Progenitor cell of endocrine pancreas (in vitro differentiated cells): Measurements from ENCODE around the gene MIS12. TPM values are rescaled to one million over a fixed set of nuclear protein-coding genes. Genes with fewer than 3 reads are reported as not detected.

Source experiments
- DNase-seq: peaks from one replicate; pipeline ENCODE4 v3.0.0; 2021; ENCODE audit warnings: low spot score; ENCODE audit not compliant: unreplicated experiment
- H3K27ac Mint-ChIP-seq: 2 replicates; pipeline ENCODE4 v1.8.0; 2021; ENCODE audit warnings: mild to moderate bottlenecking, moderate library complexity, mixed read lengths
- H3K27me3 Mint-ChIP-seq: 2 replicates; pipeline ENCODE4 v1.8.0; 2021; ENCODE audit warnings: mixed read lengths
- H3K36me3 Mint-ChIP-seq: 2 replicates; pipeline ENCODE4 v1.8.0; 2022; ENCODE audit warnings: mixed read lengths; ENCODE audit not compliant: insufficient read depth
- H3K4me1 Mint-ChIP-seq: 2 replicates; pipeline ENCODE4 v1.8.0; 2021; ENCODE audit warnings: low read depth, mixed read lengths
- H3K4me3 Mint-ChIP-seq: 2 replicates; pipeline ENCODE4 v1.8.0; 2021; ENCODE audit warnings: low read depth, mild to moderate bottlenecking, moderate library complexity, mixed read lengths
- H3K9me3 Mint-ChIP-seq: 2 replicates; pipeline ENCODE4 v1.8.0; 2021; ENCODE audit warnings: low read depth, mixed read lengths
- total RNA-seq: library from RNA; stranded (reverse); gene quantifications from 2 replicates; pipeline ENCODE4 v1.2.1, GENCODE V29; 2021
- TF ChIP-seq, protein P1 (sequence below): fragments of 200-600 bp; sonication (generic); IDR thresholded peaks from one replicate; pipeline ENCODE4 v1.5.0; 2021; ENCODE audit warnings: antibody characterized with exemption, mild to moderate bottlenecking; ENCODE audit not compliant: unreplicated experiment

MIS12 gene
- total RNA-seq, 1 donor from 2014 or later = 27.4 TPM

DNA sequence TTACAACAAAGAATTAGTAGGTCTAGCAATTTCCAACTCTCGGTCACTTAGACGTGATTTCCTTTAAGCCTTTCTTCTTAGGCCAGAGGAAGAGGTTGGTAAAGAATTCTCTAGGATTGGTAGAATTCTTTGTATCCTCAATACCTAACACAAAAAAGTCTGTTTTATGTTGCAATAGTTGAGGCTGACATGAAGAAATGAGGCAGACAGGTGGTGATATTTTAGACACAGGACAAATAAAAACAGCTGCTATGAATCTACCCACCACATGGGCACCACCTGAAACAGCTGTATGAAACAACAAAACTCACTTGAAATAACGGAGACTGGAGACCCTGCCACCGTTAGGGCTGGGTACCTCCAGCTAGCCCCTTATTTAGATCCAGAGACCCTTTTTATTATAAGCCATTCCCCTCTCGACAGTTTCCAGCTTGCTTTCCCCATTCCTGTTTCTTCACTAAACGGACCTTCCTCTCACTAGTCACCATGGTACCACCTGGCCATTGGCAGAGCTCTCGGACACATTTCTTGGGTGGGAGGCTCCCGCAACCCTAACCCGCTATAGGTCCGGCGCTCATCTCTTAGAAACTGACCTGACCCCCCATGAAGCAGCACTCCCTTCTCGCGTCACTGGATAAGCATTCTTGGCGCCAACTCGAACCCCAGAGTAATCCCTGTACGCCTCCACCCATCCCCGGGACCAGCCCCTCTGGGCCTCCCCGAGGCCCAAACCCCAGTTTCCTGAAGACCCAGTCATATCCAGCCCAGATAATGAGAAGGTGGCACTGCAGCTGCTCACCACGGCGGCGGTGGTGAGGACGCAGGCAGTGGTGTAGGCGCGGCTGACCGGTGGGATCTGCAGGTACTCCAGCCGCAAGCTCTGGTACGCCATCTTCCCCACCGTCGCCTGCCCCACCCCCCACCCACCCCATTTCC, 828 bp upstream of the MIS12 start, which contains the start of gene DERL2:
Gene DERL2 (minus strand): TSS at position 909 of the 936 bp plus-strand sequence. CDS start 17 bp downstream, at position 892.
- Mint-ChIP-seq H3K27me3 (no peaks in the 10 kb centered on the region), H3K4me3 (peak within 1 kb of the TSS; percentile 99), H3K4me1 (peaks cover 27% of the 10 kb centered on the region), H3K27ac (peak within 1 kb of the TSS; percentile 100), H3K9me3 (no peaks in the 10 kb centered on the region), H3K36me3 (peaks cover 29% of the 10 kb centered on the region)
- no peak for DNase-seq
- TF ChIP-seq, protein P1, sequence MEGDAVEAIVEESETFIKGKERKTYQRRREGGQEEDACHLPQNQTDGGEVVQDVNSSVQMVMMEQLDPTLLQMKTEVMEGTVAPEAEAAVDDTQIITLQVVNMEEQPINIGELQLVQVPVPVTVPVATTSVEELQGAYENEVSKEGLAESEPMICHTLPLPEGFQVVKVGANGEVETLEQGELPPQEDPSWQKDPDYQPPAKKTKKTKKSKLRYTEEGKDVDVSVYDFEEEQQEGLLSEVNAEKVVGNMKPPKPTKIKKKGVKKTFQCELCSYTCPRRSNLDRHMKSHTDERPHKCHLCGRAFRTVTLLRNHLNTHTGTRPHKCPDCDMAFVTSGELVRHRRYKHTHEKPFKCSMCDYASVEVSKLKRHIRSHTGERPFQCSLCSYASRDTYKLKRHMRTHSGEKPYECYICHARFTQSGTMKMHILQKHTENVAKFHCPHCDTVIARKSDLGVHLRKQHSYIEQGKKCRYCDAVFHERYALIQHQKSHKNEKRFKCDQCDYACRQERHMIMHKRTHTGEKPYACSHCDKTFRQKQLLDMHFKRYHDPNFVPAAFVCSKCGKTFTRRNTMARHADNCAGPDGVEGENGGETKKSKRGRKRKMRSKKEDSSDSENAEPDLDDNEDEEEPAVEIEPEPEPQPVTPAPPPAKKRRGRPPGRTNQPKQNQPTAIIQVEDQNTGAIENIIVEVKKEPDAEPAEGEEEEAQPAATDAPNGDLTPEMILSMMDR = no peak

DNA sequence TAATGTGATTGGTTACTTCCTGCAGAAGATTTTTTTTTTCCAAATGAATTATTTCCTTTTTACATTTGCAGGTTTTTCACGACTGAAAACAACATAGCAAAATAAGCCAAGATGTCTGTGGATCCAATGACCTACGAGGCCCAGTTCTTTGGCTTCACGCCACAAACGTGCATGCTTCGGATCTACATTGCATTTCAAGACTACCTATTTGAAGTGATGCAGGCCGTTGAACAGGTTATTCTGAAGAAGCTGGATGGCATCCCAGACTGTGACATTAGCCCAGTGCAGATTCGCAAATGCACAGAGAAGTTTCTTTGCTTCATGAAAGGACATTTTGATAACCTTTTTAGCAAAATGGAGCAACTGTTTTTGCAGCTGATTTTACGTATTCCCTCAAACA, 2.4 kb downstream of the MIS12 start:
- no peak overlapping the region for H3K27ac Mint-ChIP-seq
- no peak for DNase-seq
- peak overlapping the region; percentile 67 for H3K4me3 Mint-ChIP-seq
- peaks cover 21% of the 10 kb centered on the region for H3K36me3 Mint-ChIP-seq
- peaks cover 4% of the 10 kb centered on the region for H3K27me3 Mint-ChIP-seq
- no peaks in the 10 kb centered on the region for H3K9me3 Mint-ChIP-seq
- peaks cover 27% of the 10 kb centered on the region for H3K4me1 Mint-ChIP-seq
- TF ChIP-seq, protein P1 = no peak

DNA sequence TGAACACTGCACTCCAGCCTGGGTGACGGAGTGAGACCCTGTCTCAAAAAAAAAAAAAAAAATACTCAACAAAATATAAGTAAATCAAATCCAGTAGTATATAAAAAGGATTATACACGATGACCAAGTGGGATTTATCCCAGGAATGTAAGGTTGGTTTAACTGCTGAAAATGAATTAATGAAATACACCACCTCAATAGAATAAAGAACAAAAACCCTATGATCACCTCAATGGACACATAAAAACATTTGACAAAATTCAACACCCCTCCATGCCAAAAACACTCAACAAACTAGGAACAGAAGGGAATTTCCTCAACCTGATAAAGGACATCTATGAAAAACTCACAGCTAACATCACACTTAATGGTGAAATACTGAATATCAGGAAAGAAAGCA, 6.6 kb downstream of the MIS12 start:
- H3K27ac Mint-ChIP-seq = no peak overlapping the region
- DNase-seq = no peak

DNA sequence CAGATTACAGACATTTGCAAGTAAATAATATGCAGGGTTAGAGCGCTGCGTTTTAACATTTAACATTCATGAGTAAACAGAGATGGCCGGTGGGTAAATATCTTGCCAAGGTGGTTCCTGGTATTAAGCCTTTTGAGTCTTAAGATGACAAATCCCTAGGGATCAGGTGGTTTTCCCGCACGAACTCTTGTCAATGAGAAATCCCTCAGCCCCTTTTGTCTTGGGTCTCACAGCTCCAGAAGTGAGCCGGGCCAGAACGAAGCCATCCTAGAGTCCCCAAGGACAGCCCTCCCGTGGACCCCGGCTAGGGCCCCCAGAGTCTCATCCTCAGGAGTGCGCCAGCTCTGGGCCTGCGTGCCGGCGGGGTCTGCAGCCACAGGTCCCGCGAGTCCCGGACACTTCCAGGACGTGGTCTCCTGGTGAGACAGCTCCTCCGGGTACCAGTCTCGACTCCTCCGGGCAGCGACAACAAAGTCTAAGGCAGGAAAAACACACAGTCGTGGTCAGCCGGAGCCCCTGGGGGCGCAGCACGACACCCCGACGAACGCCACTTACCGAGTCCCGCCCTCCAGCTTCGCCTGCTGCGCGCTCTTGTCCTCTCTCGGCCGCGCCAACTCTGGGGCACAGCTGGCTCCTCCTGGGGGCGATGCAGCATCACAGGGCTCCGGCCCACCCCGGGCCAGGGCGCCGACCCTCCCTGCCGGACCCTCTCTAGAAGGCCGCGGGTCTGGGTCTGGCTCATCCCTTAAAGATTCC, 13.3 kb downstream of the MIS12 start:
- TF ChIP-seq, protein P1 = peak; percentile 22
- Mint-ChIP-seq H3K4me1 (peaks cover 4% of the 10 kb centered on the region), H3K4me3 (peak overlapping the region; percentile 83), H3K27me3 (peaks cover 63% of the 10 kb centered on the region), H3K36me3 (no peaks in the 10 kb centered on the region), H3K27ac (no peak overlapping the region), H3K9me3 (no peaks in the 10 kb centered on the region)
- no peak for DNase-seq

More for the DNA sequence above, 6.6 kb downstream of the MIS12 start:
- Mint-ChIP-seq H3K4me3 (no peak overlapping the region), H3K4me1 (peaks cover 5% of the 10 kb centered on the region), H3K36me3 (peaks cover 14% of the 10 kb centered on the region), H3K9me3 (no peaks in the 10 kb centered on the region), H3K27me3 (peaks cover 31% of the 10 kb centered on the region)
- TF ChIP-seq, protein P1 = no peak

DNA sequence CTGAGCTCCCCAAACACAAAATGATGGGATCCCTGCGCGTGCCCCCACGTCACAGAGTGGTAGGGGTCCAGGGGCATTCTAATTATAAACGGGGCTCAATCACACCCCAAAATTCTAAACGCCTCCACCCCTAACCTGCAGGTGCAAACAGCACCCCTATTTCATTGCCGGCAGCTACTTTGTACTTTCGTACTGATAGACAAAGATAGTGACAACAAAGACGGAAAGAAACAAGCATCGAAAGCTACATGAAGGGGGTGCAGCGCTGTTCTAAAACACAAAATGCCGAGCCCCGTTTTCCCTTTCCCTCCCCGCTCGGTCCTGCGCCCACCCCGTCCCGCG, 13.9 kb downstream of the MIS12 start:
- H3K4me3 Mint-ChIP-seq = peak overlapping the region; percentile 83
- TF ChIP-seq, protein P1 = no peak

More for the DNA sequence above, 13.9 kb downstream of the MIS12 start:
- no peaks in the 10 kb centered on the region for H3K9me3 Mint-ChIP-seq
- peaks cover 4% of the 10 kb centered on the region for H3K4me1 Mint-ChIP-seq
- no peak for DNase-seq
- no peaks in the 10 kb centered on the region for H3K36me3 Mint-ChIP-seq
- peak overlapping the region; percentile 75 for H3K27ac Mint-ChIP-seq
- peaks cover 58% of the 10 kb centered on the region for H3K27me3 Mint-ChIP-seq
